ENCODE data around the gene SPECC1. TPM values are rescaled to one million over a fixed set of nuclear protein-coding genes. Genes with fewer than 3 reads are reported as not detected.
"Not testable (repeated sequence)": the region's sequence is repeated elsewhere in the genome, so short reads cannot be mapped to it uniquely, and the experiment has no call there.

Gene SPECC1
- total RNA-seq, 2 donors from 2014 or later = 53.5 to 78.3 TPM

DNA sequence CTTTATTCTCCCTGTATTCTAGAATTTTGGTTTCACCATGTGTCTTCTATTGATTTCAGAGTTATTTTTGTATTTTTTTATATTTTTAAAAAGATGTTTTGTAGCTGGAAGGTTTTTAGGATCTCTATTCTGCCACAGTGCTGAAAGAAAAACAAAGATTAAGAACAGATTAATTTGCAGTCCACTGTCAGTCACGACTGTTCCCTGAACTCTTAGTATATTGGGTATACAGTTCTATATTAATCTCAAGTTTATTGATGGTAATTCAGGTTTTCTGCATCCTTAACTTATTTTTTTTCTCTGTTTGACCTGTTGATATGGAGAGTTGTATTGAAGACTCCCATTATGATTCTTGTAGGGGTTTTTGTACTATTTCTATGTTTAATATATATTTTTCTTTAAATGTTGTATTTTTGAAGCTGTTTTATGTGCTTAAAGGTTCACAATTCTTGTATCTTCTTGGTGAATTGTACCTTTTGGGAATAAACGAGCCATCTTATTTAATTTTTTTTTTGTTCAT, 2.9 kb downstream of the SPECC1 start:
- Histone ChIP-seq H3K27me3 (peaks cover 7% of the 10 kb centered on the region), H3K4me1 (peaks cover 4% of the 10 kb centered on the region), H3K9ac (ENCODE audit: low read depth in 2 of 2, low read length in 2 of 2) (no peak overlapping the region), H3K4me3 (no peak overlapping the region), H3K9me3 (no peaks in the 10 kb centered on the region), H3K36me3 (no peaks in the 10 kb centered on the region), H3K27ac (no peak overlapping the region)
- no peak for TF ChIP-seq CTCF (IDR thresholded peaks at IDR 0.05)
- no peak for DNase-seq
- intact Hi-C loops (cut with DNase I) = no loop called here

DNA sequence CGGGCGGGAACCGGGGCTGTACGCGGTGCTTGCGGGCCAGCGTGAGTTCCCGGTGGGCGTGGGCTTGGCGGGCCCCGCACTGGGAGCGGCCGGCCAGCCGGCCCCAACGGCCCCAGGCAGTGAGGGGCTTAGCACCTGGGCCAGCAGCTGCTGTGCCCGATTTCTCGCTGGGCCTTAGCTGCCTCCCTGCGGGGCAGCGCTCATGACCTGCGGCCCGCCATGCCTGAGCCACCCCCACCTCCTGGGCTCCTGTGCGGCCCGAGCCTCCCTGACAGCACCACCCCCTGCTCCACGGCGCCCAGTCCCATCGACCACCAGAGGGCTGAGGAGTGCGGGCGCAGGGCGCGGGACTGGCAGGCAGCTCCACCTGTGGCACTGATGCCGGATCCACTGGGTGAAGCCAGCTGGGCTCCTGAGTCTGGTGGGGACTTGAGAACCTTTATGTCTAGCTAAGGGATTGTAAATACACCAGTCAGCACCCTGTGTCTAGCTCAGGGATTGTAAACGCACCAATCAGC, 7.4 kb downstream of the SPECC1 start:
- H3K27ac ChIP-seq; DNase-seq; H3K4me3 ChIP-seq; H3K4me1 ChIP-seq; H3K9me3 ChIP-seq; H3K9ac ChIP-seq (ENCODE audit: low read depth in 2 of 2, low read length in 2 of 2); H3K36me3 ChIP-seq; H3K27me3 ChIP-seq; intact Hi-C loops (cut with DNase I): not testable (repeated sequence)

GRCh38 chr17:20022701-20023100, 13.5 kb downstream of the SPECC1 start:
- Histone ChIP-seq H3K4me1 (no peaks in the 10 kb centered on the region), H3K4me3 (no peak overlapping the region), H3K36me3 (no peaks in the 10 kb centered on the region), H3K9me3 (no peaks in the 10 kb centered on the region), H3K27ac (no peak overlapping the region), H3K9ac (ENCODE audit: low read depth in 2 of 2, low read length in 2 of 2) (no peak overlapping the region), H3K27me3 (no peaks in the 10 kb centered on the region)
- DNase-seq = no peak
- no peak for TF ChIP-seq CTCF (IDR thresholded peaks at IDR 0.05)
- intact Hi-C loops (cut with DNase I) = no loop called here

DNA sequence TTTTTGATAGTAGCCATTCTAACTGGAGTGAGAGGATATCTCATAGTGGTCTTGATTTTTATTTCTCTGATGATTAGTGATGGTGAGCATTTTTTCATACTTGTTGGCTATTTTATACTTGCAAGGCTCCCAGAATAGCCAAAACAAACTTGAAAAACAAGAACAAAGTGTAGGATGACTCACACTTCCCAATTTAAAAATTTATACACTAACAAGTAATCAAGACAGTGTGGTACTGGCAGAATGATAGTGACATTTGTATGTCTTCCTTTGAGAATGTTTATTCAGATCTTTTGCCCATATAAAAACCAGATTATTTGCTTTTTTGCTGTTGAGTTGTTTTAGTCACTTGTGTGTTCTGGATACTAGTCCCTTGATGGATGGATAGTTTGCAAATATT, 17.8 kb downstream of the SPECC1 start:
- Histone ChIP-seq H3K4me3 (no peak overlapping the region), H3K36me3 (no peaks in the 10 kb centered on the region), H3K27ac (no peak overlapping the region), H3K9me3 (no peaks in the 10 kb centered on the region), H3K9ac (ENCODE audit: low read depth in 2 of 2, low read length in 2 of 2) (no peak overlapping the region), H3K27me3 (no peaks in the 10 kb centered on the region), H3K4me1 (no peaks in the 10 kb centered on the region)
- intact Hi-C loops (cut with DNase I) = no loop called here
- no peak for DNase-seq
- TF ChIP-seq CTCF (IDR thresholded peaks at IDR 0.05) = no peak

DNA sequence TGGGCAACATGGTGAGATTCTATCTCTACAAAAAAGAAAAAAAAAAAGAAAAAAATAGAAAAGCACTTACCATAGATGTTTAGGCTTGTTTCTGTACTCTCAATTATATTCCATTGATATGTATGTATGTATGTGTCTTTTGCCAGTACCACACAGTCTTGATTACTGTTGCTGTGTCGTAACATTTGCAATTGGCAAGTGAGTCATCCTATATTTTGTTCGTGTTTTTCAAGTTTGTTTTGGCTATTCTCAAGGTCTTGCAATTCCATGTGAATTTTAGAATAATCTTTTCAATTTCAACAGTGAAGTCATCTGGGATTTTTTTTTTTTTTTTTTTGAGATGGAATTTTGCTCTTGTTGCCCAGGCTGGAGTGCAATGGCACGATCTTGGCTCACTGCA, 19.3 kb downstream of the SPECC1 start:
- no peaks in the 10 kb centered on the region for H3K36me3 ChIP-seq
- no peak overlapping the region for H3K4me3 ChIP-seq
- H3K9me3 ChIP-seq = no peaks in the 10 kb centered on the region
- TF ChIP-seq CTCF (IDR thresholded peaks at IDR 0.05) = no peak
- no peak overlapping the region for H3K9ac ChIP-seq (ENCODE audit: low read depth in 2 of 2, low read length in 2 of 2)
- intact Hi-C loops (cut with DNase I) = no loop called here
- no peak for DNase-seq
- H3K27ac ChIP-seq = no peak overlapping the region
- H3K27me3 ChIP-seq = no peaks in the 10 kb centered on the region
- H3K4me1 ChIP-seq = no peaks in the 10 kb centered on the region

DNA sequence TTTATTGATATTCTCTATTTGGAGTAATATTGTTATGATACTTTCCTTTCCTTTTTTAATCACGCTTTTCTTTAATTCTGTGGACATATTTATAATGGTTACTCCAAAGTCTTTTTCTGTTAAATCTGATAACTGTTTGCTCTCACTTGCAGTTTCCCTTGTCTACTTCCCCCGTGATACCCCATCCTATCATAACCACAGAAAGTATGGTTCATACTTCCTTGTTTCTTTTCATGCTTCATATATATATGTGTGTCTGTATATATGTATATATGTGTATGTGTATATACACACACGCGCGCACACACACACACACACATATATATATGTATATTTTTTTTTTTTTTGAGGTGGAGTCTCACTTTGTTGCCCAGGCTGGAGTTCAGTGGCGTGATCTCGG, 23.5 kb downstream of the SPECC1 start:
- no peak overlapping the region for H3K9ac ChIP-seq (ENCODE audit: low read depth in 2 of 2, low read length in 2 of 2)
- H3K27ac ChIP-seq = no peak overlapping the region
- no peak for DNase-seq
- intact Hi-C loops (cut with DNase I) = no loop called here
- no peaks in the 10 kb centered on the region for H3K9me3 ChIP-seq
- no peak for TF ChIP-seq CTCF (IDR thresholded peaks at IDR 0.05)
- no peaks in the 10 kb centered on the region for H3K27me3 ChIP-seq
- H3K4me1 ChIP-seq = no peaks in the 10 kb centered on the region
- H3K36me3 ChIP-seq = no peaks in the 10 kb centered on the region
- no peak overlapping the region for H3K4me3 ChIP-seq
